Thyroid gland (tissue), 4 donors: Measurements from ENCODE around the gene EFCAB6.

ENCODE experiments used
- POLR2A ChIP-seq, 2 donors: fragments of 450-650 bp; IDR thresholded peaks; one replicate each; pipeline ENCODE4 v1.6.1; 2017; ENCODE audit warnings: antibody characterized with exemption in 2 of 2, mild to moderate bottlenecking in 2 of 2, moderate library complexity in 1 of 2
- TF ChIP-seq, protein P1 (sequence below), 6 experiments: fragments of 200-600 bp in 3 of 6; fragments of 450-650 bp in 3 of 6; sonication (generic) in 3 of 6; IDR thresholded peaks; one replicate each; pipeline ENCODE4 v1.5.1; 2016 to 2019; ENCODE audit warnings: antibody characterized with exemption in 6 of 6, mild to moderate bottlenecking in 2 of 6, inconsistent platforms in 1 of 6, moderate library complexity in 1 of 6

GRCh38 chr22:43744700-43745410, 67.2 kb downstream of the EFCAB6 start:
- TF ChIP-seq, protein P1, sequence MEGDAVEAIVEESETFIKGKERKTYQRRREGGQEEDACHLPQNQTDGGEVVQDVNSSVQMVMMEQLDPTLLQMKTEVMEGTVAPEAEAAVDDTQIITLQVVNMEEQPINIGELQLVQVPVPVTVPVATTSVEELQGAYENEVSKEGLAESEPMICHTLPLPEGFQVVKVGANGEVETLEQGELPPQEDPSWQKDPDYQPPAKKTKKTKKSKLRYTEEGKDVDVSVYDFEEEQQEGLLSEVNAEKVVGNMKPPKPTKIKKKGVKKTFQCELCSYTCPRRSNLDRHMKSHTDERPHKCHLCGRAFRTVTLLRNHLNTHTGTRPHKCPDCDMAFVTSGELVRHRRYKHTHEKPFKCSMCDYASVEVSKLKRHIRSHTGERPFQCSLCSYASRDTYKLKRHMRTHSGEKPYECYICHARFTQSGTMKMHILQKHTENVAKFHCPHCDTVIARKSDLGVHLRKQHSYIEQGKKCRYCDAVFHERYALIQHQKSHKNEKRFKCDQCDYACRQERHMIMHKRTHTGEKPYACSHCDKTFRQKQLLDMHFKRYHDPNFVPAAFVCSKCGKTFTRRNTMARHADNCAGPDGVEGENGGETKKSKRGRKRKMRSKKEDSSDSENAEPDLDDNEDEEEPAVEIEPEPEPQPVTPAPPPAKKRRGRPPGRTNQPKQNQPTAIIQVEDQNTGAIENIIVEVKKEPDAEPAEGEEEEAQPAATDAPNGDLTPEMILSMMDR (IDR thresholded peaks at IDR 0.05): no peak
- no peak for TF ChIP-seq POLR2A (IDR thresholded peaks at IDR 0.05)
